ENCODE results near the gene RFC2. TPM values are rescaled to one million over a fixed set of nuclear protein-coding genes. Genes with fewer than 3 reads are reported as not detected.
"Not testable (repeated sequence)": the region's sequence is repeated elsewhere in the genome, so short reads cannot be mapped to it uniquely, and the experiment has no call there.

RFC2 gene
- total RNA-seq, 1 donor from 2014 or later = 71.3 TPM

- Histone ChIP-seq H4K20me1 (ENCODE audit: low read depth) (no peaks in the 10 kb centered on the region), H3K9me3 (ENCODE audit: low read depth) (no peaks in the 10 kb centered on the region), H3K27ac (no peak overlapping the region), H3K36me3 (no peaks in the 10 kb centered on the region), H3K4me2 (no peak overlapping the region), H3K4me1 (no peaks in the 10 kb centered on the region), H3F3A (ENCODE audit: low read depth) (no peaks in the 10 kb centered on the region), H3K27me3 (no peaks in the 10 kb centered on the region), H3K79me2 (ENCODE audit: low read depth) (no peaks in the 10 kb centered on the region), H3K9ac (no peak overlapping the region), H3K4me3 (no peak overlapping the region), H2AFZ (replicated peaks) (no peak overlapping the region)
- no peak overlapping the region for H3K4me3 Mint-ChIP-seq
- peaks cover 5% of the 10 kb centered on the region for H3K27me3 Mint-ChIP-seq (ENCODE audit: insufficient read depth, low read depth)
- DNase-seq (ENCODE audit: low spot score) = no peak
- no peak for TF ChIP-seq CTCF (IDR thresholded peaks at IDR 0.05)
- no peaks in the 10 kb centered on the region for H3K9me3 Mint-ChIP-seq
- H3K4me1 Mint-ChIP-seq = no peaks in the 10 kb centered on the region
- peaks cover 14% of the 10 kb centered on the region for H3K36me3 Mint-ChIP-seq
- no peak overlapping the region for H3K27ac Mint-ChIP-seq
These were observed 28.8 kb downstream of the RFC2 start for GRCh38 chr7:74225400-74225799.

- not testable (repeated sequence) for H3K4me3 ChIP-seq; H3K27me3 ChIP-seq; H3K9ac ChIP-seq; H3F3A ChIP-seq (ENCODE audit: low read depth); H2AFZ ChIP-seq (replicated peaks); H3K4me1 Mint-ChIP-seq; H3K27ac Mint-ChIP-seq; H3K79me2 ChIP-seq (ENCODE audit: low read depth); H3K9me3 ChIP-seq (ENCODE audit: low read depth); H3K27ac ChIP-seq; H3K36me3 ChIP-seq; H4K20me1 ChIP-seq (ENCODE audit: low read depth); H3K4me1 ChIP-seq; H3K27me3 Mint-ChIP-seq (ENCODE audit: insufficient read depth, low read depth); H3K4me2 ChIP-seq; DNase-seq (ENCODE audit: low spot score); H3K9me3 Mint-ChIP-seq; H3K4me3 Mint-ChIP-seq
- H3K36me3 Mint-ChIP-seq = peaks cover 14% of the 10 kb centered on the region
These were observed 29.3 kb downstream of the RFC2 start for GRCh38 chr7:74224907-74225306.

- no peak overlapping the region for H3K4me2 ChIP-seq
- H3K9me3 ChIP-seq (ENCODE audit: low read depth) = no peaks in the 10 kb centered on the region
- H3K4me3 ChIP-seq = no peak overlapping the region
- H3K9me3 Mint-ChIP-seq = no peaks in the 10 kb centered on the region
- H3K36me3 Mint-ChIP-seq = peaks cover 12% of the 10 kb centered on the region
- H4K20me1 ChIP-seq (ENCODE audit: low read depth) = no peaks in the 10 kb centered on the region
- no peak overlapping the region for H3K27ac ChIP-seq
- no peaks in the 10 kb centered on the region for H3K27me3 ChIP-seq
- H3K4me1 Mint-ChIP-seq = no peaks in the 10 kb centered on the region
- no peaks in the 10 kb centered on the region for H3K79me2 ChIP-seq (ENCODE audit: low read depth)
- no peak overlapping the region for H3K27ac Mint-ChIP-seq
- H2AFZ ChIP-seq (replicated peaks) = no peak overlapping the region
- H3K27me3 Mint-ChIP-seq (ENCODE audit: insufficient read depth, low read depth) = peaks cover 5% of the 10 kb centered on the region
- DNase-seq (ENCODE audit: low spot score) = no peak
- no peaks in the 10 kb centered on the region for H3K36me3 ChIP-seq
- no peak overlapping the region for H3K4me3 Mint-ChIP-seq
- no peaks in the 10 kb centered on the region for H3K4me1 ChIP-seq
- H3F3A ChIP-seq (ENCODE audit: low read depth) = no peaks in the 10 kb centered on the region
- H3K9ac ChIP-seq = no peak overlapping the region
- TF ChIP-seq EZH2 (IDR thresholded peaks at IDR 0.05) = no peak
- TF ChIP-seq CTCF (IDR thresholded peaks at IDR 0.05) = no peak
- no peak for TF ChIP-seq EZH2phosphoT487 (IDR thresholded peaks at IDR 0.05)
These were observed 29.7 kb downstream of the RFC2 start for GRCh38 chr7:74224511-74224832.

- Histone ChIP-seq H3K27me3 (no peaks in the 10 kb centered on the region), H3K27ac (no peak overlapping the region), H3K36me3 (no peaks in the 10 kb centered on the region), H3K9me3 (ENCODE audit: low read depth) (no peaks in the 10 kb centered on the region), H3K4me3 (no peak overlapping the region), H3K4me1 (no peaks in the 10 kb centered on the region), H4K20me1 (ENCODE audit: low read depth) (no peaks in the 10 kb centered on the region), H3F3A (ENCODE audit: low read depth) (no peaks in the 10 kb centered on the region), H3K79me2 (ENCODE audit: low read depth) (no peaks in the 10 kb centered on the region), H3K4me2 (no peak overlapping the region), H2AFZ (replicated peaks) (no peak overlapping the region), H3K9ac (no peak overlapping the region)
- peaks cover 8% of the 10 kb centered on the region for H3K36me3 Mint-ChIP-seq
- no peaks in the 10 kb centered on the region for H3K4me1 Mint-ChIP-seq
- no peak overlapping the region for H3K4me3 Mint-ChIP-seq
- H3K27me3 Mint-ChIP-seq (ENCODE audit: insufficient read depth, low read depth) = peaks cover 5% of the 10 kb centered on the region
- no peak overlapping the region for H3K27ac Mint-ChIP-seq
- no peak for DNase-seq (ENCODE audit: low spot score)
- TF ChIP-seq EZH2phosphoT487 (IDR thresholded peaks at IDR 0.05) (no peak), CTCF (IDR thresholded peaks at IDR 0.05) (no peak), EZH2 (IDR thresholded peaks at IDR 0.05) (no peak)
- no peaks in the 10 kb centered on the region for H3K9me3 Mint-ChIP-seq
These were observed 30.3 kb downstream of the RFC2 start for GRCh38 chr7:74223711-74224510.
